Neural cell (in vitro differentiated cells): ENCODE results near the gene KIR3DL1. TPM values are rescaled to one million over a fixed set of nuclear protein-coding genes. Genes with fewer than 3 reads are reported as not detected.
"Not testable (repeated sequence)": the region's sequence is repeated elsewhere in the genome, so short reads cannot be mapped to it uniquely, and the experiment has no call there.

ENCODE experiments used
- H2AFZ ChIP-seq: fragments of 200-600, 300-800 bp; sonication (generic), shearing (Covaris generic); 2 replicates; pipeline ENCODE4 v1.6.0; 2014; ENCODE audit warnings: low read depth, mild to moderate bottlenecking, antibody characterized with exemption, low read length, moderate library complexity
- H3F3A ChIP-seq: fragments of 200-600 bp; shearing (Covaris generic); 2 replicates; pipeline ENCODE4 v1.6.1; 2016; ENCODE audit warnings: mild to moderate bottlenecking, moderate library complexity, mixed read lengths, antibody characterized with exemption, low read length; ENCODE audit not compliant: insufficient read depth, poor library complexity, severe bottlenecking
- H3K27ac ChIP-seq: fragments of 200-600, 300-800 bp; sonication (generic), shearing (Covaris generic); 2 replicates; pipeline ENCODE4 v1.5.1; 2014; ENCODE audit warnings: mild to moderate bottlenecking, low read length, moderate library complexity
- H3K27me3 ChIP-seq: fragments of 300-800, 200-600 bp; sonication (generic), shearing (Covaris generic); 2 replicates; pipeline ENCODE4 v1.6.0; 2014; ENCODE audit warnings: mild to moderate bottlenecking, low read depth, low read length, moderate library complexity; ENCODE audit not compliant: insufficient read depth
- H3K36me3 ChIP-seq: fragments of 300-800, 200-600 bp; sonication (generic), shearing (Covaris generic); 2 replicates; pipeline ENCODE4 v1.5.1; 2014; ENCODE audit warnings: mild to moderate bottlenecking, antibody characterized with exemption, low read length, moderate library complexity; ENCODE audit not compliant: insufficient read depth
- H3K4me2 ChIP-seq: fragments of 300-800, 200-600 bp; sonication (generic), shearing (Covaris generic); 2 replicates; pipeline ENCODE4 v1.6.0; 2014; ENCODE audit warnings: mild to moderate bottlenecking, low read length
- H3K4me3 ChIP-seq: fragments of 300-800, 200-600 bp; sonication (generic), shearing (Covaris generic); 2 replicates; pipeline ENCODE4 v1.5.1; 2014; ENCODE audit warnings: mild to moderate bottlenecking, low read length, moderate library complexity
- H3K79me2 ChIP-seq: fragments of 200-600 bp; shearing (Covaris generic); replicated peaks from 2 replicates; pipeline ENCODE4 v1.6.0; 2014; ENCODE audit warnings: mild to moderate bottlenecking, low read length, moderate library complexity; ENCODE audit not compliant: insufficient read depth
- H3K9ac ChIP-seq: fragments of 300-800, 200-600 bp; sonication (generic), shearing (Covaris generic); 2 replicates; pipeline ENCODE4 v1.6.1; 2016; ENCODE audit warnings: mild to moderate bottlenecking, low read length, mixed read lengths
- H3K9me2 ChIP-seq: fragments of 200-600 bp; shearing (Covaris generic); 2 replicates; pipeline ENCODE4 v1.6.1; 2016; ENCODE audit warnings: mild to moderate bottlenecking, low read length, mixed read lengths; ENCODE audit not compliant: insufficient read depth
- H3K9me3 ChIP-seq: fragments of 200-600, 300-800 bp; sonication (generic), shearing (Covaris generic); 2 replicates; pipeline ENCODE4 v1.6.1; 2016; ENCODE audit warnings: mild to moderate bottlenecking, mixed run types, low read length, moderate library complexity, mixed read lengths
- H4K20me1 ChIP-seq: fragments of 200-600 bp; shearing (Covaris generic); 2 replicates; pipeline ENCODE4 v1.6.1; 2016; ENCODE audit warnings: mild to moderate bottlenecking, mixed run types; ENCODE audit not compliant: insufficient read depth
- polyA minus RNA-seq: library from RNA; depleted of rRNA, polyadenylated mRNA; stranded (reverse); fragments of >200 nt; gene quantifications from 2 replicates; pipeline ENCODE4 v1.2.3, GENCODE V29; 2014
- polyA plus RNA-seq: library from polyadenylated mRNA; depleted of rRNA; stranded (reverse); fragments of >200 nt; gene quantifications from 2 replicates; pipeline ENCODE4 v1.2.3, GENCODE V29; 2014

The KIR3DL1 gene
- polyA plus RNA-seq (not detected in 2 replicates), polyA minus RNA-seq (not detected in 2 replicates)

GRCh38 chr19:54816251-54816650 is at the start of gene KIR3DL1:
Gene KIR3DL1 (plus strand): TSS chr19:54816468.
- not testable (repeated sequence) for H3K9ac ChIP-seq, H3K36me3 ChIP-seq, H3K4me3 ChIP-seq, H3K79me2 ChIP-seq, H3K9me3 ChIP-seq, H3K9me2 ChIP-seq, H2AFZ ChIP-seq, H4K20me1 ChIP-seq, H3F3A ChIP-seq, H3K27ac ChIP-seq, H3K27me3 ChIP-seq, H3K4me2 ChIP-seq

GRCh38 chr19:54769646-54770045 is 46.6 kb upstream of the KIR3DL1 start, which contains the start of gene KIR2DL1:
Gene KIR2DL1 (plus strand): TSS chr19:54769793. CDS start chr19:54769851, 58 bp downstream.
- not testable (repeated sequence) for H3K27me3 ChIP-seq, H3K9ac ChIP-seq, H3K79me2 ChIP-seq, H3K36me3 ChIP-seq, H3K27ac ChIP-seq, H3F3A ChIP-seq, H3K9me2 ChIP-seq, H3K9me3 ChIP-seq, H3K4me3 ChIP-seq, H3K4me2 ChIP-seq, H4K20me1 ChIP-seq, H2AFZ ChIP-seq

GRCh38 chr19:54770511-54770910 is 45.8 kb upstream of the KIR3DL1 start:
- not testable (repeated sequence) for H2AFZ ChIP-seq, H3F3A ChIP-seq, H4K20me1 ChIP-seq, H3K9me3 ChIP-seq, H3K27ac ChIP-seq, H3K79me2 ChIP-seq, H3K9ac ChIP-seq, H3K27me3 ChIP-seq, H3K4me3 ChIP-seq, H3K9me2 ChIP-seq, H3K36me3 ChIP-seq, H3K4me2 ChIP-seq

GRCh38 chr19:54771018-54771960 is 45.0 kb upstream of the KIR3DL1 start:
- not testable (repeated sequence) for H3K27me3 ChIP-seq, H3K4me2 ChIP-seq, H3F3A ChIP-seq, H3K9ac ChIP-seq, H3K9me2 ChIP-seq, H3K79me2 ChIP-seq, H3K4me3 ChIP-seq, H2AFZ ChIP-seq, H3K36me3 ChIP-seq, H4K20me1 ChIP-seq, H3K27ac ChIP-seq, H3K9me3 ChIP-seq

- not testable (repeated sequence) for H3K27me3 ChIP-seq, H3K36me3 ChIP-seq, H2AFZ ChIP-seq, H3F3A ChIP-seq, H3K9ac ChIP-seq, H3K4me2 ChIP-seq, H4K20me1 ChIP-seq, H3K4me3 ChIP-seq, H3K9me2 ChIP-seq, H3K27ac ChIP-seq, H3K79me2 ChIP-seq, H3K9me3 ChIP-seq
Measured at GRCh38 chr19:54772666-54773065, 43.6 kb upstream of the KIR3DL1 start.

GRCh38 chr19:54775095-54775815 is 41.0 kb upstream of the KIR3DL1 start:
- H3F3A ChIP-seq, H3K9me2 ChIP-seq, H2AFZ ChIP-seq, H4K20me1 ChIP-seq, H3K9me3 ChIP-seq, H3K4me3 ChIP-seq, H3K36me3 ChIP-seq, H3K4me2 ChIP-seq, H3K27me3 ChIP-seq, H3K9ac ChIP-seq, H3K79me2 ChIP-seq, H3K27ac ChIP-seq: not testable (repeated sequence)

GRCh38 chr19:54775830-54776229 is 40.4 kb upstream of the KIR3DL1 start:
- H3K4me3 ChIP-seq, H3K9me3 ChIP-seq, H3K27ac ChIP-seq: not testable (repeated sequence)

More at GRCh38 chr19:54775830-54776229, 40.4 kb upstream of the KIR3DL1 start:
- not testable (repeated sequence) for H3K9me2 ChIP-seq, H3F3A ChIP-seq, H4K20me1 ChIP-seq, H2AFZ ChIP-seq, H3K36me3 ChIP-seq, H3K4me2 ChIP-seq, H3K79me2 ChIP-seq, H3K27me3 ChIP-seq, H3K9ac ChIP-seq
